Activated CD4-positive, alpha-beta T cell treated with anti-CD3 and anti-CD28 coated beads, Interleukin-2, amount 10 ng/mL, durations not matched to agents 7 days and 5 days (primary cell): ENCODE measurements around the gene TPM3. TPM values are rescaled to one million over a fixed set of nuclear protein-coding genes. Genes with fewer than 3 reads are reported as not detected.

Source experiments
- CTCF ChIA-PET: fragments of 350-600 bp; sonication (Branson Sonifier 250); formaldehyde crosslinking; loops from one replicate; lab custom pipeline; 2021; ENCODE audit warnings: antibody characterized with exemption; lab: Charles Lee
- POLR2A ChIA-PET: fragments of 350-600 bp; sonication (Branson Sonifier 250); formaldehyde crosslinking; loops from one replicate; lab custom pipeline; 2021; ENCODE audit warnings: antibody characterized with exemption; lab: Charles Lee
- DNase-seq: peaks from one replicate; pipeline ENCODE4 v3.0.0-alpha.2; 2020
- H3K27ac Mint-ChIP-seq: one replicate; pipeline ENCODE4 v1.8.0; 2021; ENCODE audit warnings: mild to moderate bottlenecking, moderate library complexity, mixed read lengths
- H3K27me3 Mint-ChIP-seq: one replicate; pipeline ENCODE4 v1.8.0; 2021; ENCODE audit warnings: mixed read lengths
- H3K36me3 Mint-ChIP-seq: one replicate; pipeline ENCODE4 v1.8.0; 2021; ENCODE audit warnings: low read depth, mixed read lengths
- H3K4me1 Mint-ChIP-seq: one replicate; pipeline ENCODE4 v1.8.0; 2021; ENCODE audit warnings: mixed read lengths
- H3K4me3 Mint-ChIP-seq: one replicate; pipeline ENCODE4 v1.8.0; 2021; ENCODE audit warnings: mild to moderate bottlenecking, moderate library complexity, mixed read lengths
- H3K9me3 Mint-ChIP-seq: one replicate; pipeline ENCODE4 v1.8.0; 2021; ENCODE audit warnings: mixed read lengths
- total RNA-seq, 2 experiments: library from RNA; stranded (reverse); gene quantifications; one replicate each; pipeline ENCODE4 v1.2.3, GENCODE V29; 2021

TPM3 gene
- total RNA-seq, 2 experiments from 2014 or later: 781 to 902 TPM

GRCh38 chr1:154199563-154199879 is 7.6 kb upstream of the TPM3 start:
- ChIA-PET CTCF (interaction anchor here (0.7 to 1.7 kb wide), 10 partner anchors 7 to 344 kb away, joined by 3 to 9 read pairs (median 3); partner anchors contain the start of gene TPM3), POLR2A (no interaction called here)
- no peak for DNase-seq
- Mint-ChIP-seq H3K9me3 (no peaks in the 10 kb centered on the region), H3K27ac (no peak overlapping the region), H3K4me3 (no peak overlapping the region), H3K36me3 (no peaks in the 10 kb centered on the region), H3K4me1 (peaks cover 1% of the 10 kb centered on the region), H3K27me3 (peaks cover 7% of the 10 kb centered on the region)

DNA sequence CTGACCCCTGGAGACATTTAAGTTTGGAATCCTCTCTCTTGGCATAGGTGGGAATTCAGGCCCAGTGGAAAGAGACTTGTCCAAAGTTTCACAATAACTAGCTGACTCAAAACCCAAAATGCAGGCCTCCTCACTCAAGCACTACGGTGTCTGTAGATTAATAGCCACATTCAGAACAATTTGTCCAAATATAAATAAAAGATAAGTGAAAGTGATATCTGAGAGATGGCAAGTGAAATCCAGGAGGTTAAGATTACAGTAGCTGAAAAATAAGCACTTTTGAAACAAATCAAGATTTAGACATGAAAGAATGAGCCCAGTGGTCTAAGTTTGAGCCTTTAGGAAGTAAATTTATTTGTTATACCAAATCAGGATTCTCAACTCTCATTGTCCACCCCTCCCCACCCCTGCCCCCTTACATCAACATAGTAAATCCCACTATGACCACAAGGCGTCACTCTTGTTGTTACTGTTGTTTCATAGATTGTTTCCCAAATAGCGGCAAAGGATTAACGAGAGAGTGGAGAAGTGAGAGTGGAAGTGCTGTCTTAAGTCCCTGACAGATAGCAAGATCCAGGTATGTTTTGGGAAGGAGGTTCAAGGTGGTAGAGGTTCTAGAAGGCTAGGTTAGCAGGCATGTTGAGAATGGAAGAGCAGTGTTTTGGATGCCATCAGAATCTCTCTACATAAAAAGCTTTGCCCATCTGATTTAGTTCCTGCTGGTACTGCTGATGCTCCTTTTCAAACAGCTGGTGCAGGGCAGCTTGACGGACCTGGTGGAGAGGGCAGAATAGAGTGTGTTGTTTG is 7.1 kb upstream of the TPM3 start:
- no peak overlapping the region for H3K27ac Mint-ChIP-seq
- H3K27me3 Mint-ChIP-seq: peaks cover 10% of the 10 kb centered on the region
- H3K9me3 Mint-ChIP-seq: no peaks in the 10 kb centered on the region
- H3K36me3 Mint-ChIP-seq: no peaks in the 10 kb centered on the region
- ChIA-PET POLR2A (no interaction called here), CTCF (interaction anchor here (0.7 to 1.7 kb wide), 10 partner anchors 13 to 344 kb away, joined by 3 to 9 read pairs (median 3); no protein-coding TSS in a partner anchor)
- peaks cover 5% of the 10 kb centered on the region for H3K4me1 Mint-ChIP-seq
- H3K4me3 Mint-ChIP-seq: no peak overlapping the region
- peak; percentile 67 for DNase-seq

GRCh38 chr1:154193821-154194220 is 1.9 kb upstream of the TPM3 start:
- H3K27me3 Mint-ChIP-seq: peaks cover 47% of the 10 kb centered on the region
- H3K4me3 Mint-ChIP-seq: no peak overlapping the region
- no peak overlapping the region for H3K27ac Mint-ChIP-seq
- H3K4me1 Mint-ChIP-seq: peaks cover 5% of the 10 kb centered on the region
- CTCF ChIA-PET: interaction anchor here (0.6 to 1.3 kb wide), 3 partner anchors 9 to 238 kb away, joined by 3 read pairs; no protein-coding TSS in a partner anchor
- no peak for DNase-seq
- POLR2A ChIA-PET: no interaction called here
- no peaks in the 10 kb centered on the region for H3K9me3 Mint-ChIP-seq
- peaks cover 2% of the 10 kb centered on the region for H3K36me3 Mint-ChIP-seq

DNA sequence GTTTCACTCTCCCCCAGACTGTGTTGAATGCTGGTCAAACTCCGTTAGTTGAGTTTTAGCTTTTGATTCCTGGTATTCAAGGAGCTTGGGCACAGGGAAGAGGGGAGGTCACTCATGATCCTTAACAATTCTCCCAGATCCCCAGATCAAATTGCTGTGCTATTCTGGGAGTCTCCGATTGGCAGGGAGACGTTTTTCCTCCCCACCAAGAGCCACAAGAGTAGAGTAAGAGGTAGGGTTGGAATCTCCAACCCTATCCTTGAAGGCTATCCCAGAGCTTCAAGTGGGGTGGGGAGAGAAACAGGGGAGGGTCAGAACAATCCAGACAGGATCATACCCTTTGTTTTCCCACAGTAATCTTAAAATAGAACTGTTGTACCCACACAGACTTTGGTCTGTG is 576 bp upstream of the TPM3 start:
- H3K36me3 Mint-ChIP-seq: peaks cover 2% of the 10 kb centered on the region
- POLR2A ChIA-PET: no interaction called here
- no peak overlapping the region for H3K4me3 Mint-ChIP-seq
- peaks cover 48% of the 10 kb centered on the region for H3K27me3 Mint-ChIP-seq
- CTCF ChIA-PET: interaction anchor here (1.1 to 1.6 kb wide), 5 partner anchors 8 to 102 kb away, joined by 3 to 9 read pairs (median 3); no protein-coding TSS in a partner anchor
- H3K27ac Mint-ChIP-seq: no peak overlapping the region
- DNase-seq: no peak
- peaks cover 4% of the 10 kb centered on the region for H3K4me1 Mint-ChIP-seq
- H3K9me3 Mint-ChIP-seq: no peaks in the 10 kb centered on the region

- Mint-ChIP-seq H3K36me3 (peaks cover 2% of the 10 kb centered on the region), H3K27me3 (peaks cover 53% of the 10 kb centered on the region), H3K27ac (no peak overlapping the region), H3K9me3 (no peaks in the 10 kb centered on the region), H3K4me1 (peaks cover 10% of the 10 kb centered on the region), H3K4me3 (no peak overlapping the region)
- DNase-seq: no peak
- POLR2A ChIA-PET: no interaction called here
- CTCF ChIA-PET: interaction anchor here (1.0 to 1.4 kb wide), 2 partner anchors 21 to 144 kb away, joined by 3 to 4 read pairs; no protein-coding TSS in a partner anchor
Observed at GRCh38 chr1:154190550-154190949, 1.4 kb downstream of the TPM3 start.

GRCh38 chr1:154186852-154187501 is 4.9 kb downstream of the TPM3 start:
- ChIA-PET POLR2A (no interaction called here), CTCF (interaction anchor here (1.3 kb wide), 1 partner anchor 9 kb away, joined by 4 read pairs; no protein-coding TSS in a partner anchor)
- H3K27me3 Mint-ChIP-seq: peaks cover 24% of the 10 kb centered on the region
- no peak for DNase-seq
- no peak overlapping the region for H3K4me3 Mint-ChIP-seq
- no peak overlapping the region for H3K27ac Mint-ChIP-seq
- no peaks in the 10 kb centered on the region for H3K9me3 Mint-ChIP-seq
- peaks cover 13% of the 10 kb centered on the region for H3K4me1 Mint-ChIP-seq
- peaks cover 7% of the 10 kb centered on the region for H3K36me3 Mint-ChIP-seq

GRCh38 chr1:154186177-154186576 is 5.7 kb downstream of the TPM3 start:
- POLR2A ChIA-PET: no interaction called here
- peaks cover 15% of the 10 kb centered on the region for H3K36me3 Mint-ChIP-seq
- peaks cover 19% of the 10 kb centered on the region for H3K4me1 Mint-ChIP-seq
- peak; percentile 75 for DNase-seq
- CTCF ChIA-PET: interaction anchor here (0.6 to 1.3 kb wide), 3 partner anchors 9 to 167 kb away, joined by 3 to 5 read pairs (median 4); no protein-coding TSS in a partner anchor
- peaks cover 16% of the 10 kb centered on the region for H3K27me3 Mint-ChIP-seq
- H3K9me3 Mint-ChIP-seq: no peaks in the 10 kb centered on the region
- no peak overlapping the region for H3K27ac Mint-ChIP-seq
- H3K4me3 Mint-ChIP-seq: no peak overlapping the region

DNA sequence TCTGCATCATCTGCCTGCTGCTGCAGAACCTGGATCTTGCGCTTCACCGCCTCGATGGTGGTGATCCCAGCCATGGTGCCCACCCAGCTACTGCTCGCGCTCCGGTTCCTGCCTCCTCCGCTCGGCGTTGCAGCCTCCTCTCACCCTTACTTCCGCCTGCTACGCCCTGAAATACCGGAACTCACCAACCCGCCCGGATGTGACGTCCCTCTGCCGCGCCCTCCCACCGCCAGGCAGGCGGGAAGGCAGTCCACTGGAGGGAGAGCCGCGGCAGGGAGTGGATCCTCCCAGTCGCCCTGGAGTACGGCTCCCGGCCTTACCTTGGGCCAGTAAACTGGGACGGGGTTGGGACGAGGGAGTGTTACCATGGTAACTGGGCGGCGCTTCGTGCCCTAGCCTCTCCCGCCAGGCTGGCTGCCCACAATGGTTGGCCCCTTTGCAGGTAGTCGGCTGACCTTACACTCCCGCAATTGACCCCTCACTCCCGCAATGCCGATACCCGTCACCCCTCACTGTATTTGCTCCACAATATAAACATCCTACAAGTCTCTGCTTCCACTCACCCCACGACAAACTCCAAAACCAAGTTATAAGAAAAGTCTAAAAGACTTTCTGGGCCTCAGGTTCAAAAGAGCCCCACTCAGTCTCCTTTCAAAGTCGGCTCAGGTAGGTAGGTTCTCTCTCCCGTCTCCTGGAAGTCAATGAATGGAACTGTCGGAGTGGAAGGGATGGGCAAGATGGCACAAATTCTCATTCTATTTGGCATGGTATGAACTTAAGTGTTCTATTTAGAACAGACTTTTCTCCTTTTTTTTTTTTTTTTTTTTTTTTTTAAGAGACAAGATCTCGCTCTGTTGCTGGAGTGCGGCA is 8.6 kb downstream of the TPM3 start:
- Mint-ChIP-seq H3K9me3 (no peaks in the 10 kb centered on the region), H3K4me1 (peaks cover 47% of the 10 kb centered on the region), H3K36me3 (peaks cover 40% of the 10 kb centered on the region), H3K27ac (peak overlapping the region; percentile 92), H3K27me3 (peaks cover 6% of the 10 kb centered on the region), H3K4me3 (peak overlapping the region; percentile 99)
- DNase-seq: peak; percentile 96
- ChIA-PET POLR2A (interaction anchor here (0.6 kb wide), 1 partner anchor 206 kb away, joined by 3 read pairs; the partner anchor contains the start of gene JTB), CTCF (no interaction called here)

DNA sequence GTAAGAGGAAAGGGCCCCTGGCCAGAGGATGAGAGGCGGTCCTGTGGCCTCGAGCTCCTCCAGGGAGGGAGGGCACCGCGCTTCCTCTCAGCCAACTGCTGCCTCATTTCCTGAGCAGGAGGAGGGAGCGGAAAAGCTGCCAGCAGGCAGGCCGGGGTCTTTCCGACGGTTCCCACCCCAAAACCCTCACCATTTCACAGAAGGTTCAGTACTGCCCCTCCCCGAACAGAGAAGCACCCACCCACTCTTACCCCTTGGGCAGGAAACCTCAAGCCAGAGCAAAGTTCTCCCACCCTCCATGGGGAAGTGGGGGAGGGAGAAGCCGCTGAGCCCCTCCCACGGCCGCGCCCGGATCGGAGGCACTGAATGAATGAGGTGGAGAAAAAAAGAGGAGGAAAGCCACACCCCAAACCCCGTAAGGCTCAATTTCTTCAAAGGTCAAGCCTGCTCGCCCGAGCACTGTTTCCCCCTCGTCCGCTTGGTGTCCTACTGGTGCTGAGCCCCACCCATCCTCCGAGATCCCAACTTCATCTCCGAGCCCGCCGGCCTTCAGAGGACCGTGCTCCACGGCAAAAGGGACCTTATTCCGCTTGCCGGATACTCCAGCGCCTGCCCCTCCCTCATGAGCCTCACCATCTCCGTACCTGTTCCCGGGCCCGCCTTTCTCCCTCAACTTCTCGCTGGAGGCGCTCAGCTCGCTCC is 9.4 kb downstream of the TPM3 start:
- H3K27me3 Mint-ChIP-seq: peaks cover 5% of the 10 kb centered on the region
- no peaks in the 10 kb centered on the region for H3K9me3 Mint-ChIP-seq
- H3K36me3 Mint-ChIP-seq: peaks cover 46% of the 10 kb centered on the region
- H3K27ac Mint-ChIP-seq: peak overlapping the region; percentile 92
- CTCF ChIA-PET: interaction anchor here (0.6 to 2.4 kb wide), 3 partner anchors 10 to 29 kb away, joined by 3 to 9 read pairs (median 4); partner anchors contain the start of gene TPM3
- peaks cover 54% of the 10 kb centered on the region for H3K4me1 Mint-ChIP-seq
- peak overlapping the region; percentile 99 for H3K4me3 Mint-ChIP-seq
- POLR2A ChIA-PET: interaction anchor here (0.6 to 2.8 kb wide), 3 partner anchors 25 to 205 kb away, joined by 3 to 7 read pairs (median 3); partner anchors contain the start of gene JTB
- peak; percentile 89 for DNase-seq

GRCh38 chr1:154181944-154182343 is 10.0 kb downstream of the TPM3 start:
- peaks cover 52% of the 10 kb centered on the region for H3K36me3 Mint-ChIP-seq
- CTCF ChIA-PET: interaction anchor here (0.6 to 2.4 kb wide), 3 partner anchors 11 to 30 kb away, joined by 3 to 9 read pairs (median 4); partner anchors contain the start of gene TPM3
- no peak for DNase-seq
- peak overlapping the region; percentile 92 for H3K27ac Mint-ChIP-seq
- H3K4me1 Mint-ChIP-seq: peaks cover 60% of the 10 kb centered on the region
- no peaks in the 10 kb centered on the region for H3K9me3 Mint-ChIP-seq
- POLR2A ChIA-PET: interaction anchor here (0.7 to 2.8 kb wide), 2 partner anchors 25 to 204 kb away, joined by 3 to 7 read pairs; partner anchors contain the start of gene JTB
- peaks cover 1% of the 10 kb centered on the region for H3K27me3 Mint-ChIP-seq
- H3K4me3 Mint-ChIP-seq: peak overlapping the region; percentile 99

DNA sequence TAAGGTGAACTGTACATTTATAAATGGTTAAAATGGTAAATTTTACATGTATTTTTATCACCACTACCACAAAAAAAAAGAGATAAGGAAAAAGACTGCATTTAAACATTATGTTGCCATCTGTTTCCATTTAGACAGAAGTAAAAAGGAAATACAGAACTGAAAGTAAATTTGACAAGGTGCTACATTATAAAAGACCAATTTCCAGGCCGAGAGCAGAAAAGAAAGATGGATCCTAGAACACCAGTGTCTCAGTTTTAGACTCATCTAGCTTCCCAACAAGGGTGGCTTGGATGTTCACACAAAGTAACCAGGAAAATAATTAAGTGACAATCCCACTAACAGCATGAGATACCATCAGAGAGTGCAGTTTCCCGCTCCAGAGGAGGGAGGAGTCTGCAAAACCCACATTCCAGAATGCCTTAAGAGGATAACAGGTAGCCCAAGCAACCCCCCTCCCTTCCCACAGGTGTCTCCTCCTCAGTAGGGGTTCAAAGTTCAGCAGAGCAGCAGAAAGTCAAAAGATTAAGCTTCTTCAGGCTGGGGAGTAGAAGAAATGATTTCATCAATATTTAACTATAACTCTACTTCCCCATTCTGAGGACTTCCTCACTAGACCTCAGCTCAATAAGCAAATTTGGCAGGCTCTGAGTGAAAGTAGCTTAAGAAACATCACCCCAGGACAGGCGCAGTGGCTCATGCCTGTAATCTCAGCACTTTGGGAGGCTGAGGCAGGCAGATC is 11.8 kb downstream of the TPM3 start:
- H3K9me3 Mint-ChIP-seq: no peaks in the 10 kb centered on the region
- no peak for DNase-seq
- peaks cover 65% of the 10 kb centered on the region for H3K36me3 Mint-ChIP-seq
- peak overlapping the region; percentile 99 for H3K4me3 Mint-ChIP-seq
- peaks cover 71% of the 10 kb centered on the region for H3K4me1 Mint-ChIP-seq
- ChIA-PET CTCF (interaction anchor here (0.7 to 2.4 kb wide), 5 partner anchors 9 to 1014 kb away, joined by 3 to 9 read pairs (median 3); partner anchors contain the start of gene TPM3), POLR2A (interaction anchor here (0.9 to 2.8 kb wide), 2 partner anchors 23 to 426 kb away, joined by 3 to 7 read pairs; no protein-coding TSS in a partner anchor)
- H3K27me3 Mint-ChIP-seq: no peaks in the 10 kb centered on the region
- peak overlapping the region; percentile 66 for H3K27ac Mint-ChIP-seq
